ENCODE results near the gene PRDM2. TPM values are rescaled to one million over a fixed set of nuclear protein-coding genes. Genes with fewer than 3 reads are reported as not detected.

The PRDM2 gene
- total and polyA plus RNA-seq, 2 of the 13 experiments (the other 11 are each of a cell fraction or from before 2014, with no cell fraction given), result 4.0 to 6.5 TPM

DNA sequence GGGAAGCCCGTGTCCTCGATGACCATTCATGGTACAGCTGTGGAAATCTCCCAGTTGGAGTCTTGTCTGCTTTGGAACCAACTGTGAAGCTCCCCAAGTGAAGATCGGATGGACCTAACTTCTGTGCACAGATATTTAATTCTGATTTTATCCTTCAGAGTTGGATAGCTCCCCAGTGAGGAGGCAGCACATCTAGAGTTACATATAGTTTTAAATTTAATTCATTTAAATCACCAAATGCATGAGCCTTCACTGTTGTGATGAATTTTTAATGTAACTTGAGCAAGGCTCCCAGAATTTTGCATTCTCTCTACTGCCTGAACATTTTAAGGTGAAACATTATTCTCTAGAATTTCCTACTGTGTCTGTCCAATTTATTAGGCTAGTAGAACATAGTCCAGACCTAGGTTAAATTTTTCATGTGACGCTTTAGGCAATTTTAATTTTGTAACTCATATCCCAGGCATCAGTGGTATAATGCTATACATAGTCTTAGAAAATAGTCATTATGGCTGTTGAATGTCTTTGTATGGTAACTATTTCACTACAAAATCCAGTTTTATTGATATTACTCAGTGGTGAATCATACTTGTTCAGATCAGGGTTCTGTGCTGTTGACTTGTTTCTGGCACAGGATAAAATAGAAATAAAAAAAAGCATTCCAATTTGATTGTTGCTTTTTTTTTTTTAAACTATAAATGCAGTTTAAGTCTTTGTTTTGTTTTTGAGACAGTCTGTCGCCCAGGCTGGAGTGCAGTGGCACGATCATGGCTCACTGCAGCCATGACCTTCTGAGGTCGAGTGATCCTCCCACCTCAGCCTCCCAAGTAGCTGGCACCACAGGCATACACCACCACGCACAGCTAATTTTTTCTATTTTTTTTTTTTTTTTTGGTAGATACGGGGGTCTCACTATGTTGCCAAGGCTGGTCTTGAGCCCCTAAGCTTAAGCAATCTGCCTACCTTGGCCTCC lies 66.9 kb downstream of the PRDM2 start:
- Histone ChIP-seq H3K36me3 (replicated peaks in 1 of 2; ENCODE audit: control insufficient read depth in 1 of 2, insufficient read depth in 2 of 2, low read length in 2 of 2) (no peaks in the 10 kb centered on the region), H3K27me3 (ENCODE audit: control insufficient read depth in 1 of 2, insufficient read depth in 2 of 2, low read length in 2 of 2) (no peaks in the 10 kb centered on the region), H3K79me2 (ENCODE audit: insufficient read depth, low read length) (peaks cover 35% of the 10 kb centered on the region), H2AFZ (ENCODE audit: low read length) (no peak overlapping the region), H3K9ac (ENCODE audit: insufficient read depth, low read depth, low read length) (no peak overlapping the region), H4K20me1 (ENCODE audit: insufficient read depth, low read length) (peaks cover 6% of the 10 kb centered on the region; the same call in 1 of the 2 replicates), H3K4me1 (ENCODE audit: insufficient read depth, low read length) (no peaks in the 10 kb centered on the region), H3K4me2 (ENCODE audit: low read depth, low read length) (no peak overlapping the region), H3K9me3 (ENCODE audit: low read length) (no peaks in the 10 kb centered on the region), H3K27ac (ENCODE audit: extremely low read length, insufficient read depth, low read length) (no peak overlapping the region), H3K4me3 (replicated peaks in 1 of 3; ENCODE audit: insufficient read depth in 1 of 3, low read depth in 2 of 3, low read length in 3 of 3) (no peak overlapping the region)
- no peak for FAIRE-seq
- no TSS peak for BruUV-seq (replicated peaks)
- POLR2A ChIA-PET, result no interaction called here
- TF ChIP-seq, protein P1, sequence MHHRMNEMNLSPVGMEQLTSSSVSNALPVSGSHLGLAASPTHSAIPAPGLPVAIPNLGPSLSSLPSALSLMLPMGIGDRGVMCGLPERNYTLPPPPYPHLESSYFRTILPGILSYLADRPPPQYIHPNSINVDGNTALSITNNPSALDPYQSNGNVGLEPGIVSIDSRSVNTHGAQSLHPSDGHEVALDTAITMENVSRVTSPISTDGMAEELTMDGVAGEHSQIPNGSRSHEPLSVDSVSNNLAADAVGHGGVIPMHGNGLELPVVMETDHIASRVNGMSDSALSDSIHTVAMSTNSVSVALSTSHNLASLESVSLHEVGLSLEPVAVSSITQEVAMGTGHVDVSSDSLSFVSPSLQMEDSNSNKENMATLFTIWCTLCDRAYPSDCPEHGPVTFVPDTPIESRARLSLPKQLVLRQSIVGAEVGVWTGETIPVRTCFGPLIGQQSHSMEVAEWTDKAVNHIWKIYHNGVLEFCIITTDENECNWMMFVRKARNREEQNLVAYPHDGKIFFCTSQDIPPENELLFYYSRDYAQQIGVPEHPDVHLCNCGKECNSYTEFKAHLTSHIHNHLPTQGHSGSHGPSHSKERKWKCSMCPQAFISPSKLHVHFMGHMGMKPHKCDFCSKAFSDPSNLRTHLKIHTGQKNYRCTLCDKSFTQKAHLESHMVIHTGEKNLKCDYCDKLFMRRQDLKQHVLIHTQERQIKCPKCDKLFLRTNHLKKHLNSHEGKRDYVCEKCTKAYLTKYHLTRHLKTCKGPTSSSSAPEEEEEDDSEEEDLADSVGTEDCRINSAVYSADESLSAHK (CRISPR knock-in tag; IDR thresholded peaks at IDR 0.05; ENCODE audit: borderline replicate concordance), result no peak
- TF ChIP-seq ZNF781 (CRISPR knock-in tag; IDR thresholded peaks at IDR 0.05; ENCODE audit: borderline replicate concordance, not compliant biosample characterization), result no peak
- TF ChIP-seq ZNF232 (CRISPR knock-in tag; IDR thresholded peaks at IDR 0.05; ENCODE audit: borderline replicate concordance), result no peak
- no peak for TF ChIP-seq SNAPC2 (CRISPR knock-in tag; IDR thresholded peaks at IDR 0.05)
- TF ChIP-seq ZNF800 (CRISPR knock-in tag; IDR thresholded peaks at IDR 0.05), result no peak
- TF ChIP-seq, protein P2, sequence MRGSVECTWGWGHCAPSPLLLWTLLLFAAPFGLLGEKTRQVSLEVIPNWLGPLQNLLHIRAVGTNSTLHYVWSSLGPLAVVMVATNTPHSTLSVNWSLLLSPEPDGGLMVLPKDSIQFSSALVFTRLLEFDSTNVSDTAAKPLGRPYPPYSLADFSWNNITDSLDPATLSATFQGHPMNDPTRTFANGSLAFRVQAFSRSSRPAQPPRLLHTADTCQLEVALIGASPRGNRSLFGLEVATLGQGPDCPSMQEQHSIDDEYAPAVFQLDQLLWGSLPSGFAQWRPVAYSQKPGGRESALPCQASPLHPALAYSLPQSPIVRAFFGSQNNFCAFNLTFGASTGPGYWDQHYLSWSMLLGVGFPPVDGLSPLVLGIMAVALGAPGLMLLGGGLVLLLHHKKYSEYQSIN (CRISPR knock-in tag; IDR thresholded peaks at IDR 0.05; ENCODE audit: borderline replicate concordance), result no peak
- TF ChIP-seq ATRX (CRISPR knock-in tag; IDR thresholded peaks at IDR 0.05; ENCODE audit: borderline replicate concordance), result no peak
- no peak for TF ChIP-seq KDM5A (IDR thresholded peaks at IDR 0.05; ENCODE audit: borderline replicate concordance, low read length)
- TF ChIP-seq TMF1 (CRISPR knock-in tag; IDR thresholded peaks at IDR 0.05; ENCODE audit: low read depth), result no peak
- intact Hi-C loops (cut with micrococcal nuclease; ENCODE audit: unreplicated experiment), result no loop called here
- 91% methylated on average over 8 of the region's 9 CpGs for WGBS (ENCODE audit: low lambda C conversion rate)
- in situ Hi-C loops (cut with HindIII; ENCODE audit: extremely low pct_ligation_motif_present, low pct_unique_long_range_greater_than_20kb), result no loop called here
- no peak for ATAC-seq
- CTCF ChIA-PET (ENCODE audit: low intra/inter-chr PET ratio, low total read pairs), result no interaction called here
- DNase-seq (ENCODE audit: low spot score), result no peak

Data from HepG2 (cell line).